Common myeloid progenitor, CD34-positive (primary cell): ENCODE data around the gene IGSF21.
A peak's percentile ranks its signal among the peaks of the same experiment; 100 is the strongest.

Experiments used
- CTCF ChIA-PET: fragments of 350-600 bp; sonication (Branson Sonifier 250); formaldehyde crosslinking; loops from one replicate; lab custom pipeline; 2021; ENCODE audit warnings: antibody characterized with exemption; lab: Charles Lee
- POLR2A ChIA-PET: fragments of 350-600 bp; sonication (Branson Sonifier 250); formaldehyde crosslinking; loops from one replicate; lab custom pipeline; 2021; ENCODE audit warnings: antibody characterized with exemption; lab: Charles Lee
- DNase-seq, 3 donors: peaks; one replicate each; pipeline versions ENCODE4 v3.0.0 to v3.0.0-alpha.2; 2013
- H3K27ac ChIP-seq, 2 experiments: 1 replicate in 1 of 2; 2 replicates in 1 of 2; pipeline ENCODE4 v1.7.0; 2013; ENCODE audit warnings: inconsistent platforms in 2 of 2, low read length in 2 of 2, mild to moderate bottlenecking in 2 of 2, low read depth in 1 of 2, moderate library complexity in 1 of 2; ENCODE audit not compliant: severe bottlenecking in 2 of 2, insufficient read depth in 1 of 2, poor library complexity in 1 of 2
- H3K27me3 ChIP-seq, 5 experiments: replicated peaks in 2 of 5; 1 replicate in 3 of 5; 2 replicates in 2 of 5; pipeline versions ENCODE4 v1.6.1 to v1.7.0; 2013; ENCODE audit warnings: low read length in 4 of 5, mild to moderate bottlenecking in 2 of 5, moderate library complexity in 2 of 5, inconsistent platforms in 1 of 5; ENCODE audit not compliant: insufficient read depth in 5 of 5, control insufficient read depth in 4 of 5
- H3K36me3 ChIP-seq, 4 experiments: 1 replicate in 2 of 4; 2 replicates in 2 of 4; pipeline versions ENCODE4 v1.6.1 to v1.7.0; 2013; ENCODE audit warnings: low read length in 3 of 4, control low read depth in 1 of 4, mild to moderate bottlenecking in 1 of 4; ENCODE audit not compliant: control insufficient read depth in 4 of 4, insufficient read depth in 4 of 4
- H3K4me1 ChIP-seq, 4 experiments: 1 replicate in 3 of 4; 2 replicates in 1 of 4; pipeline versions ENCODE4 v1.6.1 to v1.7.1; 2013; ENCODE audit warnings: low read length in 3 of 4, mild to moderate bottlenecking in 3 of 4, control low read depth in 1 of 4, inconsistent platforms in 1 of 4, moderate library complexity in 1 of 4; ENCODE audit not compliant: control insufficient read depth in 4 of 4, insufficient read depth in 4 of 4; ENCODE audit errors: control extremely low read depth in 1 of 4
- H3K4me3 ChIP-seq, 7 experiments: 1 replicate in 4 of 7; 2 replicates in 3 of 7; pipeline versions ENCODE4 v1.5.1 to v1.7.0; 2013; ENCODE audit warnings: mild to moderate bottlenecking in 7 of 7, low read length in 6 of 7, moderate library complexity in 6 of 7, inconsistent platforms in 2 of 7, low read depth in 2 of 7, control low read depth in 1 of 7; ENCODE audit not compliant: insufficient read depth in 4 of 7, control insufficient read depth in 1 of 7; ENCODE audit errors: extremely low read depth in 1 of 7
- H3K9me3 ChIP-seq, 5 experiments: 1 replicate in 4 of 5; 2 replicates in 1 of 5; pipeline versions ENCODE4 v1.6.1 to v1.7.1; 2013; ENCODE audit warnings: low read length in 4 of 5, mild to moderate bottlenecking in 2 of 5, inconsistent platforms in 1 of 5, low read depth in 1 of 5, moderate library complexity in 1 of 5; ENCODE audit not compliant: control insufficient read depth in 4 of 5, insufficient read depth in 2 of 5; ENCODE audit errors: control extremely low read depth in 1 of 5
- WGBS: methylation state at CpG from one replicate; pipeline ENCODE4 v1.1.5; 2013; ENCODE audit not compliant: insufficient coverage; 5-methylcytosine and 5-hydroxymethylcytosine counted together

The IGSF21 gene

DNA sequence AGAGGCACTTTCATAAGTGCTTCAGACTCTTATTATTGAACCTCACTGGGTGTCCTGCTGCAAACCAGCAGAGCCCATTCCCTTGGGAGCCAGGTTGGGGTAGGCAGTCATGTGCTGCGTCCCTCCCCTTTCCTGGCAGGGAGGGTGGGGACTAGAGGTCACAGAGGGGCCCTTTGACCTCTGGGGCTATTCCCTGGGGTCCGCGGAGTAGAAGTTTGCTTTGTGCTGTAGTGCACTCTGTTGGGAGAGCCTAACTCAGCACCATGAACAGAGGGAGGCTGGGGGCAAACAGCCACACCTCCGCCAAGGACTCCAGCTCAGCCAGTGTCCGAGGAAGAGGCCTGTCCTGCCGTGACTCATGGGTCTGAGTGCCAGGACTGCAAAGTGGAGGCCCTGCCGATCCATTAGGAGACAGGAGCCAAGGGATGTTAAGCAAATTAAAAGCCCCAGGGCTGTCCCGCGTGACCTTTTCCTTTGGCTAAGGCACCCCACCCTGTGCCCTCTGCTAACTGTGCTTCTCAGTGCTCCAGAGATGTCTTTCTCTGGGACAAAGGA, 3.0 kb upstream of the IGSF21 start:
- CTCF ChIA-PET: no interaction called here
- Histone ChIP-seq H3K36me3 (no peaks in the 10 kb centered on the region), H3K4me1 (peaks cover 0 to 4% (median under 1%) of the 10 kb centered on the region in 4 experiments), H3K4me3 (no peak overlapping the region), H3K9me3 (no peaks in the 10 kb centered on the region), H3K27me3 (peaks cover 0 to 83% (median 45%) of the 10 kb centered on the region in 5 experiments), H3K27ac (no peak overlapping the region)
- no peak for DNase-seq
- WGBS: 74% methylated on average over 9 of the region's 9 CpGs
- POLR2A ChIA-PET: no interaction called here

- Histone ChIP-seq H3K4me3 (no peak overlapping the region), H3K27me3 (peaks cover 0 to 86% (median 48%) of the 10 kb centered on the region in 5 experiments), H3K9me3 (no peaks in the 10 kb centered on the region), H3K27ac (no peak overlapping the region), H3K4me1 (peaks cover 0 to 10% (median 3%) of the 10 kb centered on the region in 4 experiments), H3K36me3 (no peaks in the 10 kb centered on the region)
- no peak for DNase-seq
- ChIA-PET POLR2A (no interaction called here), CTCF (no interaction called here)
- 100% methylated on average over 3 of the region's 4 CpGs for WGBS
Observed at GRCh38 chr1:18105196-18105595, 2.4 kb upstream of the IGSF21 start.

GRCh38 chr1:18108299-18109057, 880 bp downstream of the IGSF21 start:
- CTCF ChIA-PET: no interaction called here
- no peak overlapping the region for H3K4me3 ChIP-seq
- no peak overlapping the region for H3K27ac ChIP-seq
- peaks cover 0 to 98% (median 58%) of the 10 kb centered on the region in 5 experiments for H3K27me3 ChIP-seq
- H3K36me3 ChIP-seq: no peaks in the 10 kb centered on the region
- H3K4me1 ChIP-seq: peaks cover 0 to 19% (median 6%) of the 10 kb centered on the region in 4 experiments
- POLR2A ChIA-PET: no interaction called here
- 8% methylated on average over 11 of the region's 26 CpGs for WGBS
- DNase-seq: no peak
- no peaks in the 10 kb centered on the region for H3K9me3 ChIP-seq

DNA sequence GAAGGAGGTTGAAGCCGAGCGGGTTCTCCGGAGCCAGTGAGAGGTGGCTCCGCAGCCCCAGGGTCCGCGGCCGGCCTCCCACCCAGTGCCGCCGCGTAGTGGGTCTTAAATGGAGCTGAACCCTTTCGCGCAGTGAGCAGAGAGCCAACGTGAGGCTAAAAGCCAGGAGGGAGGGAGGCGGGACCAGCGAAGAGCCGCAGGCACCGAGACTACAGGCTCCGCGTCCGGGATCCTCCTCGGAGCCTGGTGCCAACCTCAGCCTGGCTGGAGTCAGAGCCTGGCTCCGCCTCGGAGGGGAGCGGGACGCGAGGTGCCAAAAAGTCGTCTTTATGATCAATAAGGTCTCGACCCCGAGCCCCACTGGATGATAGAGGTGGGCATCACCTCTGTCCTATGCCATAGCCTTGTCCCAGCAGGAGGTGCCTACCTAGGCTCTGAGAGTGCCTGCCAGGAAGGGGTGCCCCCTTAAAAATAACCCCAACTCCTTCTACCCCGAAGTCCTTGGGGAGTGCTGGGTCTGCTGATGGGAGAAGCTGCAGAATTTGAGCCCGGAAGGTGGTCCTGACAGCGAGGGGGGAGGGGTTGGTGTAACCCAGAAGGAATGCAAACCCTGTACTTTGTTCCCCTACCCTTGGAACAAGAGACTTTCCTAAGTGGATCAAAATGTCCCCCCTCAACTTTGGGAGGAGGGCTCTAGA, 1.6 kb downstream of the IGSF21 start:
- POLR2A ChIA-PET: no interaction called here
- CTCF ChIA-PET: no interaction called here
- Histone ChIP-seq H3K36me3 (no peaks in the 10 kb centered on the region), H3K27me3 (peaks cover 0 to 98% (median 58%) of the 10 kb centered on the region in 5 experiments), H3K4me1 (peaks cover 0 to 19% (median 6%) of the 10 kb centered on the region in 4 experiments), H3K27ac (no peak overlapping the region), H3K4me3 (no peak overlapping the region), H3K9me3 (no peaks in the 10 kb centered on the region)
- no peak for DNase-seq
- WGBS: 5% methylated on average over 28 of the region's 32 CpGs

GRCh38 chr1:18109756-18110597, 2.4 kb downstream of the IGSF21 start:
- POLR2A ChIA-PET: no interaction called here

DNA sequence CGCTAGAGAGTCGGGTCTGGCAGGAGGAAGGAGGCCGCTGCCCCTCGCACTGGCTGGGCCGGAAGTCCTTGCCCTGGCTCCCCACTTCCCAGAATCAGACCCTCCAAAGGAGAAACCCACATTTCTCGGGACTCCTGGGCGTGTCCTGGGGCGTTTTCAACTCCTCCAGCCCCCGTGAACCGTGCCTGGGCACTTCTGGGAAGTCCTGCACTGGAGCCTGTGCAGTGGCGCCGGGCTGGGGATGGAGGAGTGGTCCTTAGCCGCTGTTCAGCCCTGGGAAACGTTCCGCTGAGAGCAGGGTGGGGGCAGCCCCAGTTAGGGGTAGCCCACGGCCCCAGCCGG, 3.0 kb downstream of the IGSF21 start:
- ChIA-PET CTCF (no interaction called here), POLR2A (no interaction called here)
- H3K4me1 ChIP-seq: peaks cover 0 to 19% (median 6%) of the 10 kb centered on the region in 4 experiments
- peaks cover 0 to 94% (median 54%) of the 10 kb centered on the region in 5 experiments for H3K27me3 ChIP-seq
- no peaks in the 10 kb centered on the region for H3K9me3 ChIP-seq
- no peak for DNase-seq
- 5% methylated on average over 12 of the region's 17 CpGs for WGBS
- peak overlapping the region in 1 of 7 experiments; percentile 28 for H3K4me3 ChIP-seq
- H3K27ac ChIP-seq: no peak overlapping the region
- H3K36me3 ChIP-seq: no peaks in the 10 kb centered on the region

More at GRCh38 chr1:18109756-18110597, 2.4 kb downstream of the IGSF21 start:
- H3K27ac ChIP-seq: no peak overlapping the region
- peaks cover 0 to 97% (median 54%) of the 10 kb centered on the region in 5 experiments for H3K27me3 ChIP-seq
- peaks cover 0 to 19% (median 6%) of the 10 kb centered on the region in 4 experiments for H3K4me1 ChIP-seq
- 2% methylated on average over 46 of the region's 60 CpGs for WGBS
- no peaks in the 10 kb centered on the region for H3K36me3 ChIP-seq
- H3K9me3 ChIP-seq: no peaks in the 10 kb centered on the region
- DNase-seq: peak; percentile 14 to 44 (median 32)
- CTCF ChIA-PET: no interaction called here
- peak overlapping the region in 1 of 7 experiments; percentile 28 for H3K4me3 ChIP-seq
